GM18519 (cell line): ENCODE measurements around the gene HES3.

Experiments used
- ATAC-seq: cut with Tn5 transposase; IDR thresholded peaks from one replicate; pipeline ENCODE4 v1.9.1; 2021; ENCODE audit warnings: mild to moderate bottlenecking, moderate library complexity; ENCODE audit not compliant: unreplicated experiment, low FRiP score

Gene HES3

DNA sequence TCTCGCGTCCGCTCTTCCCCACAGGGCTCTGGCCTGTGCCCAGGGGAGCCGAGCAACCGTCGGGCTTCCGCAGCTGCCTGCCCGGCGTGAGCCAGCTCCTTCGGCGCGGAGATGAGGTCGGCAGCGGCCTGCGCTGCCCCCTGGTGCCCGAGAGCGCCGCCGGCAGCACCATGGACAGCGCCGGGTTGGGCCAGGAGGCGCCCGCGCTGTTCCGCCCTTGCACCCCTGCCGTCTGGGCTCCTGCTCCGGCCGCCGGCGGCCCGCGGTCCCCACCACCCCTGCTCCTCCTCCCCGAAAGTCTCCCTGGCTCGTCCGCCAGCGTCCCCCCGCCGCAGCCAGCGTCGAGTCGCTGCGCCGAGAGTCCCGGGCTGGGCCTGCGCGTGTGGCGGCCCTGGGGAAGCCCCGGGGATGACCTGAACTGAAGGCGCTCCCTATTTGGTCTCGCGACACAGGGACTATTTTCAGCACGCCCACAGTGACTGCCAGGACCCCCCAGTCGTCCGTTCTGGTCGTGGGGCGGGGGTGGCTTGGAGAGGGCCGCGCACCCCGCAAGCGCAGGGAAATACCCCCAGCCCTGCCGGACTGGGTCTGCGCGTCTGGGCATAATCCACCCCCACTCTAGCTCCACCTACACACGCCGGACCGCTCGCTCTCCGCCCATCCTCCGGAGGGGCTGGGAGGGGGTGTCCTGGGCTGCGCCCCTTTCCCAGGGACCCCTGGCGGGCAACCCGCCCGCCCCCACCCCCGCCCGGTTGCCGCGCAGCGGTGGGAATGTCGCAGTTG is 1.3 kb downstream of the HES3 start:
- ATAC-seq: peak; percentile 47

DNA sequence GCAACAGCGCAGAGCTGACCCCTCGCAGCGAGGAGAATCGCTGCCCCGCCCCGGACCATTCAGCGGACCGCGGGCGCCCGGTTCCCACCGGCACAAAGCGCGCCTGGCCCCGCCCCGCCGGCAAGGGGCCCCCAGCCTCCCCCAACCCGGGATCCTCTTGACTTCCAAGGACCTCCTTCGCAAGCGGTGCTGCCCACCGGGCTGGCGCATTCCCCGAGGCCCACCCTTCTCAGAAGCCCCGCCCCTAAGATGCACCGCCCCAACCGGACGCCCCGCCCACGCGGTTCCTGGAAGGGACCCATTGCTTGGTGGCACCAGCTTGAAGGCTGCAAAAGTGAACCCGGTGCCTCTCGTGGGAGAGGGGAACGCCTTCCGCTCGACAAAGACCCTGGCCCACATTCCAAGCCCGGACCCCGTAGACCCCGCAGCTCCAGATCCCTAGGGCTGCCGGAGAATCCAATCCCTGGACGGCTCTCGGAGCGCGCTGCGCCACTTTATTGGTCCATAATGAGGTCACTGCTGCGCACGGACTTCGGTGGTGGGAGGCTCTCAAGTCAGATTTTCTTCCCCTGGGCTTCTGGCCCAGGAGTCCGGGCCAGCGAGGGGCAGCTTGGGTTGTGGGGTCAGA is 2.0 kb downstream of the HES3 start:
- no peak for ATAC-seq

DNA sequence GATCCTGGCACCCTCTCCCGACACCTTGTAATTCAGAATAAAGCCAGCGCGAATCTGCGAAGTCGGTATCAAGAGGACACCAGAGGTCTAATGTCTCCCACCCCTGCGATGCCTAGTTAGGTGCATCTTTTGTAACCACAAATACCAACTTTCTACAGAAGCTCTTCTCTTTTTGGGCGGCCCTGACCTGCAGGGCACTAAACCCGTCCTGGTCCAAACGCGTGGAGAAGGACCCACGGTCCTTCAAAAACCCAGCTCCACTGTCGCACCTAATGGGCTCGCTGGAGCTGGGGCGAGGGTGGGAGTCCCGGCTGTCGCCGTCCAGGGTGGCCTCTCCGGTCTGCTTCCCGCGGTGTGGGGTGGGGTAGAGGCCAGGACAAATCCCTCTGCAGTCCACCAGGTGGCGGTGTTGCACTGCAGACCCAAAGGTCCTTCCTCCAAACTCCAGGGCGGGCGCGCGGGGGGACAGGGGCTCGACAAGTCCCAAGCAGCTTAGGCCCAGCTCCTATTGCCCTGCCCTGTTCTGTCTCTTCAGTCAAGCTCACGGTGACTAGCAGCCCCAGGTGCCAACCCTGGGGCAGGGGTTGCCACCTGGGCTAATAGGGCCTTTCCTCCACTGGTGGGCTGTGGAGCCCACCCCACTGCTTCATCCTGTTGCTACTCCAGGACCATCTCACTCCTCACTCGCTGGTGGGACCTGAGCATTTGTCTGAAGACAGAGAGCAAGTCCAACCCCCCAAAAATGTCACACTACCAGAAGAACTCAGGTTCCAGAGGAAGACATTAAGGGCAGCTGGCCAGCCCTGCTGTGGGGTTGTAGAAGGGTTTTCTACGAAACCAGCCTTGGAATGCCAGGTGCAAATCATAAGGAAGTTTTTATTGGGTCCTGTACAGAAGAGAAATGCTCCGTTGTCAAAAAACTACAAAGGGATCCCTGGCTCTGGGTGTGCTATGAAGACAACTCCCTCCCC is 2.8 kb downstream of the HES3 start:
- no peak for ATAC-seq

DNA sequence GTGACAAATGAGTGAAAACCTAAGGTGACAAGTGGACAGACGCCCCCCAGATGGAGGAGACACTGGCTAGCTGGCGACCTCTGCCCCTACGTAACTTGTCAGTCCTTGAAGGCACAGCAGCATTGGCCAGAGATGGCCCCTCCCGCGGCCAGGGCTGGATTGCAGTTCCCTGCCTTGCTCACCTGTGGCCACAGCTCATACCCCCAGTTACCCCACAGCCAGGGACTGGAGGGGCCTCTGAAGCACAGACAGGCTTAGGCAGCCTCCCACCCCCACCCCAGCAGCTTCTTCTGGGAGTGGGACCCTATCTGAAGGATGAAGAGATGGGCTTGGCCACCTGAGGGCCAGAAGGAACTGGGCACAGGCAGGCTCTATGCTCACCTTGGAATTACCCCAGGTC is 3.7 kb downstream of the HES3 start:
- no peak for ATAC-seq

DNA sequence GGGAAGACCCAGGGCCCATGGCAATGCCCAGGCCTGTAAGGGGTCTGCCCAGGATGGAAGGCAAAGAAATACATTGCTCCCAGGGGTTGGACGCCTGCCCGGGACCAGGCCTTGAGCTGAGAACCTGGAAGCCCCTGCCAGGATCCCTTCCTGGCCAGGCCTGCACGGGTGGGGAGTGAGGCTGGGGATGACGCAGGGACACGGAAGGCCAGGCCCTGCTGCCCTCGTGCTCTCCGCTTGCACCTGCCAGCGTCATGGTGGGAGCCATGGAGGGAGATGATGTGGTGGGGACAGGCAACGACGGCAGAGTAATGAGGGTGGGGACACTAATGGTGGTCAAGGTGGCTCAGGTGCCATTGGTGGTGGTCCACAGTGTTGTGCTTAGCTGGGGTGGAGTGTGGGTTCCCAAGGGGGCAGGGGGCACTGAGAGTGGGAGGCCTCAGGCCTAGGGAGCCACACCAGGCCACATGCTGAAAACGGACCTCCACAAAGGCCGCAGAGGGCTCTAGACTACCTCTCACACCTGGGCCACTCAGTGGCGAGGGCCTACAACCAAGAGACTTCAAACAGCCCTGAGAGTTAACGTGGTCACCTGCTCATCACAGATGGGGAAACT is 4.3 kb downstream of the HES3 start:
- no peak for ATAC-seq

DNA sequence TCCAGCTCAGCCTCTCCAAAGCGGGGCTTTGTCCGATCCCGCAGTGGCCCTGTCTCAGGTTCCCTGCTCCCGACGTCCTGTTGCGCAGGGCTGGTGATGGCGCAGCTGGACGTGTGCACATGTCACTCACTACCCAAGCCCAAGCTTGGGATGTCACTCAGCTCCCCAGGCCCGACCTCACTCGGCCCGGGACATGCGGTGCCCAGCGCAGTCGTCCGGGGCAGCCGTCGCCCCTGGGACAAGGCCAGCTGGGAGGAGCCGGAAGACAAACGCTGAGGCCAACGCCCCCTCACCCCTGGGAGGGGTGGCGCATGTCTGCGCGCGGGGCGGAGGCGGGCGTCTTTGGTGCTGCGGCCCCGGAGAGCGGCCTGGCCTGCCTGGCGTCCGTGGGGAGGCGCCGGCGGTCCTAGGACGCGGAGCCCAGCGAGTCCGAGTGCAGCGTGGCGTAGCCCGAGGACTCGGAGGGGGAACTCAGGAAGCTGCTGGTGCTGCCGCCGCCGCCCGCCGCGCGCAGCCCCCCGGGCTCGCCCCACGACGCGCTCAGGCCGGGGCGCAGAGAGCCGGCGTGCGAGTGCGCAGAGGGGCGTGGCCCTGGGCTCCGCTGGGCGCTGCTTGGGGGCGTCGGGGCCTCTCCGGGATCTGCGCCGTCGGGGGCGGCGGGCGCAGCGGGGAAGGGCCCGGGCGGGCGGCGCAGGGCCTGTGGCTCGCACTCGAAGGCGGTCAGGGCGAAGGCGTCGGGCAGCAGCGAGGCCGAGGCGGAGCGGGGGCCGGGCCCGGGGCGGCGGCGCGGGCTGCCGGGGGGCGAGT is 5.2 kb downstream of the HES3 start:
- ATAC-seq: no peak

DNA sequence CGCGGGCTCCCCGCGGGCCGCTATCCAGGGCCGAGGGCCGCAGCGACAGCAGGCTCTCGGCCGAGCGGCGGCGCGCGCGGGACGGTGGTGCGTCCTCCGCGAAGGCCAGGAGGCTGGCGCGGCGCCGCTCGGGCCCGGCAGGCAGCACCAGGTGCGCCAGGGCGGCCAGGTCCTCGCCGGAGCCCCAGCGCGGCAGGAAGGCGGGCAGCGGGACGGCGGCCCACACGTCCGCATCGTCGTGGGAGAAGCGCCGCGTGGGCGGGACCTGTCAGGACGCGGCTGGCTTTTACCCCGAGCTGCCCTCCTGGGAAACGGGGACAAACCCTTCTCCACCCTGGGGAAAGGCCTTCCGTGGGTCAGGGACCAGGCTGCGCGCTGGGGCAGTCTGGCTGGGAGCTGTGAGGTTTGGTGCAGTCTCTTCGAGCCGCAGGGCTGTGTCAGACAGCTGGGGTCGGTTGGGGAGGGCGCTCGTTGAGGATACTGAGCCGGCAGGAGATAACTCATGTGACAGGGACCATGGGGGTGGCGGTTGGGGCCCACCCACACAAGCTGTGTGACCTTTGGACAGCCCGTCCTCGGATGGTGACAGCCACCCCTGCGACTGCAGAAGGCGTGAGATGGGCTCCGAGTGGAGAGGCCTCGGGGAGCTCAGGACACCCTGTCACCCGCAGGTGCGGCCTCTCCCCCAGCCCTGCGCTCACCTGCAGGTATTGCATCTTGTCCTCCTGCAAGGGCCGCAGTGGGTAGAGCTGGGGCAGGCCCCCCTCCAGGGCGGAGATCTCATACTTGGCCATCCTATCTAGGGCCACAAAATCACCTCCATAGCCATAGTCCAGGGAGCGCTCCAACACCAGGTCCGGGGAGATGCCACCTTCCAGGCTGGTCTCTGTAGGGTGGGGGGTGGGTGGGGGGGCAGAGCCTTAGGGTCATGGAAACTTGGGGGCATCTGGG is 6.0 kb downstream of the HES3 start:
- ATAC-seq: no peak

DNA sequence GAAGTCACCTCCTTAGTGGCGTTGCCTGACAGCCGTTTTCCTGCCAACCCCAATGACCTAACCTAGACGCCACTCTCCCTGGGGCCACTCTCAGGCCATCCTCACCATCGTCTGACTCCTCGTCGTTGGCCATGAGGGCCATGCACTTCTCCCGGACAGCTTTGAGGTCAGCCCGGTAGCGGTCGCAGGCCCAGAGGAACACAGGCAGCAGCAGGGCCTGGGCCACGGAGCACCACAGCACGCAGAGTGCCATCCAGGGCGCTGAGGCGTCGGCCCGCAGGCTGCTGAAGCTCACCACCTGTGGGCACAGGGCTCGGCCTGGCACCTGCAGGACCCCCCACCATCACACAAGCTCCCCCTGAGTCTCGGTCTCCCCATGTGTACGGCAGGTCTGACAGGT is 7.3 kb downstream of the HES3 start:
- ATAC-seq: no peak

GRCh38 chr1:6251681-6252373 is 7.8 kb downstream of the HES3 start:
- ATAC-seq: no peak

GRCh38 chr1:6252374-6252710 is 8.4 kb downstream of the HES3 start:
- ATAC-seq: no peak

DNA sequence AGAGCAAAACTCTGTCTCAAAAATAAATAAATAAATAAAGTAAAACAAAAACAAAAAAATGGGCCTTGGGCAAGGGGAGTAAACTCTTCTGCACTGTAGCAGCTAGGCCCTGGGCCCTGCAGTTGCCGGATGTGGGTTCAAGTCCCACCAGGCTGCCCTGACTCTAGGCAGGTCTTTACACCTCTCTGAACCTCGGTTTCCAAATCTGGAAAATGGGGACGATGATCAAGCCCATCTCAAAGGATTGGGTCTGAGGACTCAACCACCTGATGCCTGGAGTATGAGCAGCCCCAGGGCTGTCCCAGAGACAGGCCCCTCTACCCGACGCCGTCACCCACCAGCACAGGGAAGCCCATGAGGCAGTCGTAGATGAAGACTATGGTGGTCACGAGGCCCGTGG is 9.4 kb downstream of the HES3 start:
- no peak for ATAC-seq

- ATAC-seq: no peak
Observed at GRCh38 chr1:6254691-6255090, 10.7 kb downstream of the HES3 start.

GRCh38 chr1:6256645-6257044 is 12.7 kb downstream of the HES3 start:
- no peak for ATAC-seq

DNA sequence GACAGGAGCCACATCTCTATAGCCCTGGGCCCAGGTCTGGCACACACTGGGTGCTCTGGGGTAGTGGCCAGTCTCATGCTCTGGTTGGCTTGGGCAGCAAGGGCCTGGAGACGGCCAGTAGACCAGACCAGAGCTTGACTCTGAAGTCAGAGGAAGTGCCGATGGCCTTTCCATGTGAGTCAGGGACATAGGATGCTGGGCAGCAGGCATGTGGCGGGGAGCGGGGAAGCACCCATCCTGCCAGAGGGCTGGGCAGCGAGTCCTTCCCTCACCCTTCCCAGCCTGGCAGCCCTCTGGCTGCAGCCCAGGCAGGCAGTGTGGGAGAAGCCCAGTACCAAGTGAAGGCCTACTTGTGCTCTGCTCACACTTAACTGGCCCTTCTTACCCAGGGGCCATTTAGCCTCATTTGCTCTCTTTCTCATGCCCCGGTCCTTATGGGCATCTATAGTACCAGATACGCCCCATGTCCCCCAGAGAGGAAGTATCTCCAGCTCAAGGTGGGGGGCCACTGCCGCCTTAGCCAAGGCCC is 13.6 kb downstream of the HES3 start:
- no peak for ATAC-seq

DNA sequence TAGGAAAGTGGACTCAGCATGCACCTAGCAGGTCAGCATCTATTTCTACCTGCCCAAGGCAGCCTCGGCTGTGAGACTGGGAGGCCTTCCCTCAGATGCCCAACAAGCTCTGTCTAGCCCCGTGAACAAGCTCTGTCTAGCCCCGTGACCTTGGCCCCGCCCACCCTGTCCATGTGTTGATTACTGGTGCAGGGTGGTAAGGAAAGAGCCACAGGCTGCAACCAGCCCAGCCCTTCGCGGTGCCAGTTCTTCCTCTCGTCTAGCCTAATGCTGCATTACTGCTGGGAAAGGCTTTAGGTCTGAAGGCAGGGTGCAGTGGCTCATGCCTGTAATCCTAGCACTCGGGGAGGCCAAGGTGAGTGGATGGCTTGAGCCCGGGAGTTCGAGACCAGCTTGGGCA is 14.7 kb downstream of the HES3 start:
- no peak for ATAC-seq

GRCh38 chr1:6259491-6260362 is 15.7 kb downstream of the HES3 start:
- ATAC-seq: no peak

GRCh38 chr1:6260433-6260934 is 16.5 kb downstream of the HES3 start:
- no peak for ATAC-seq
